AG04450 (cell line): ENCODE measurements around the gene TXNDC15. TPM values are rescaled to one million over a fixed set of nuclear protein-coding genes. Genes with fewer than 3 reads are reported as not detected.

Experiments used
- CTCF ChIA-PET: fragments of 300-600, 350-600 bp; formaldehyde crosslinking; extraction: SDS; loops from one replicate; lab custom pipeline; 2022; ENCODE audit warnings: antibody characterized with exemption, inconsistent platforms; lab: Charles Lee
- POLR2A ChIA-PET: fragments of 350-600 bp; formaldehyde crosslinking; extraction: SDS; loops from one replicate; lab custom pipeline; 2021; ENCODE audit warnings: antibody characterized with exemption, inconsistent platforms; lab: Yijun Ruan, JAX
- DNase-seq: peaks from one replicate; pipeline ENCODE4 v3.0.0-alpha.2; 2011; ENCODE audit warnings: low read depth, low spot score
- H3K27ac ChIP-seq: one replicate; pipeline ENCODE4 v1.5.1; 2012; ENCODE audit warnings: low read depth, low read length, control low read depth
- H3K27me3 ChIP-seq: one replicate; pipeline ENCODE4 v1.6.0; 2012; ENCODE audit warnings: low read length; ENCODE audit not compliant: control insufficient read depth, insufficient read depth
- H3K4me3 ChIP-seq: 2 replicates; pipeline ENCODE4 v1.5.1; 2011; ENCODE audit warnings: mild to moderate bottlenecking, low read depth, low read length, control low read depth
- H3K9me3 ChIP-seq: 2 replicates; pipeline ENCODE4 v1.5.1; 2012; ENCODE audit warnings: low read length; ENCODE audit not compliant: control insufficient read depth, insufficient read depth
- polyA plus RNA-seq: library from polyadenylated mRNA; depleted of rRNA; stranded (reverse); fragments of >200 nt; gene quantifications from 2 replicates; pipeline ENCODE4 v1.2.3, GENCODE V29; 2011
- TF ChIP-seq, protein P1 (sequence below): IDR thresholded peaks from 2 replicates; pipeline ENCODE4 v1.5.1; 2011; ENCODE audit warnings: low read depth, low read length, control low read depth, inconsistent platforms

TXNDC15 gene
- polyA plus RNA-seq, 1 experiment: 109 TPM

DNA sequence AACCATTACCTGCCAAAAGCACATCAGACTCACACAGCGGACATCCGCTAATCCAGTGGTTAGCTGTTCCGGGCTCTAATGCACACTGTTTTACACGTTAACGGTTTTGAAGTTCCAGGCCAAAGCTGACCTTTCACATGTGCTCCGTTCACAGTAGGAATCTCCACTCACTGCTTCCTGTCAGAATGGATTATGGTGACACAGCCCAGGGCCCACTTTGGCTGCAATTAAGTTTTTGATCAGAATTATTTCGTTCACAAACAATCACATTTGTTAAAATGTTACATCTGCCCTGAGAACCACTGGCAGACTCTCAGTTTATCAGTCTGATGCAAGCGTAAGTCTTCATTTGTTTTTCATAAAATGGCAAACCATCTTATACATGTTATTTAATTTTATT lies 63.4 kb downstream of the TXNDC15 start:
- no peak overlapping the region for H3K27ac ChIP-seq
- no peak for DNase-seq
- ChIA-PET CTCF (no interaction called here), POLR2A (no interaction called here)
- no peaks in the 10 kb centered on the region for H3K9me3 ChIP-seq
- H3K4me3 ChIP-seq: no peak overlapping the region
- TF ChIP-seq, protein P1, sequence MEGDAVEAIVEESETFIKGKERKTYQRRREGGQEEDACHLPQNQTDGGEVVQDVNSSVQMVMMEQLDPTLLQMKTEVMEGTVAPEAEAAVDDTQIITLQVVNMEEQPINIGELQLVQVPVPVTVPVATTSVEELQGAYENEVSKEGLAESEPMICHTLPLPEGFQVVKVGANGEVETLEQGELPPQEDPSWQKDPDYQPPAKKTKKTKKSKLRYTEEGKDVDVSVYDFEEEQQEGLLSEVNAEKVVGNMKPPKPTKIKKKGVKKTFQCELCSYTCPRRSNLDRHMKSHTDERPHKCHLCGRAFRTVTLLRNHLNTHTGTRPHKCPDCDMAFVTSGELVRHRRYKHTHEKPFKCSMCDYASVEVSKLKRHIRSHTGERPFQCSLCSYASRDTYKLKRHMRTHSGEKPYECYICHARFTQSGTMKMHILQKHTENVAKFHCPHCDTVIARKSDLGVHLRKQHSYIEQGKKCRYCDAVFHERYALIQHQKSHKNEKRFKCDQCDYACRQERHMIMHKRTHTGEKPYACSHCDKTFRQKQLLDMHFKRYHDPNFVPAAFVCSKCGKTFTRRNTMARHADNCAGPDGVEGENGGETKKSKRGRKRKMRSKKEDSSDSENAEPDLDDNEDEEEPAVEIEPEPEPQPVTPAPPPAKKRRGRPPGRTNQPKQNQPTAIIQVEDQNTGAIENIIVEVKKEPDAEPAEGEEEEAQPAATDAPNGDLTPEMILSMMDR: no peak
- no peaks in the 10 kb centered on the region for H3K27me3 ChIP-seq

DNA sequence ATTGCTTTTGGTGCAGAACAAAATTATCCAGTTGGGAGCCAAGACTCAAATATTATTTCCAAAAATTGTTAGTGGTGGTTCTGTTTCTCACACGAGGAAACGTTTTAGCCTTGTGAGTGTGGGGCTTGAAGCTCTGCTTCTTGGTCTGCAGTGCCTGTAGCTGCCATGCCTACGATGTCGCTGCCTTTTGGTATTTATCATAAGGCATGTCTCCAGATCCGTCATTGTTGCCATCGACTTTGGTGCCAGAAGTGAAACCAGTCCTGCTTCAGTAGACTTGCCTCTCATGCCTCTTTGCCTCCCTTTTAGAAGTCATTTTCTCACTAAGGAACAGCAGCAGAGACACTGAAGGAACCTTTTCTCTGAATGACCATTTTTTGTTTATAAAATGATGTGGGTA lies 63.9 kb downstream of the TXNDC15 start:
- Histone ChIP-seq H3K27me3 (no peaks in the 10 kb centered on the region), H3K27ac (no peak overlapping the region), H3K9me3 (no peaks in the 10 kb centered on the region), H3K4me3 (no peak overlapping the region)
- TF ChIP-seq, protein P1: no peak
- CTCF ChIA-PET: no interaction called here
- DNase-seq: no peak
- POLR2A ChIA-PET: no interaction called here

DNA sequence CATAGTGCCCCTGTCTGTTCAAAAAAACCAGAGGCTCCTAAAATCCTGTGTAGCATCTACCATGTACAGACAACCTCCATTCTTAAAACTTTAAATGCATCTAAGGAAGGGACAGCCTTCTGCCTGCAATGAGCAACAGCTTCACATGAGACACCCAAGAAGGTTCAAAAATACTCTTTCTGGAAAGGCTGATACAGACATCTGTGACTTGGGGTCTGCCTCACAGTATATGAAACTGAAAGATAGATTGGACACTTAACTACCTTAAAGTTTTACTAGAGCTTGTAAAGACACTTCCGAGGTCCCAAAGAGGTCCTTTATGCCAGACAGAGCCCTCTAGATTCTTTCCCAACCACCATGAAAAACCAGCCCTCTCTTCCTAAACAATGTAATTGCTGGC lies 65.3 kb downstream of the TXNDC15 start:
- Histone ChIP-seq H3K27me3 (no peaks in the 10 kb centered on the region), H3K9me3 (no peaks in the 10 kb centered on the region), H3K4me3 (no peak overlapping the region), H3K27ac (no peak overlapping the region)
- no peak for DNase-seq
- ChIA-PET POLR2A (no interaction called here), CTCF (no interaction called here)
- TF ChIP-seq, protein P1: no peak

DNA sequence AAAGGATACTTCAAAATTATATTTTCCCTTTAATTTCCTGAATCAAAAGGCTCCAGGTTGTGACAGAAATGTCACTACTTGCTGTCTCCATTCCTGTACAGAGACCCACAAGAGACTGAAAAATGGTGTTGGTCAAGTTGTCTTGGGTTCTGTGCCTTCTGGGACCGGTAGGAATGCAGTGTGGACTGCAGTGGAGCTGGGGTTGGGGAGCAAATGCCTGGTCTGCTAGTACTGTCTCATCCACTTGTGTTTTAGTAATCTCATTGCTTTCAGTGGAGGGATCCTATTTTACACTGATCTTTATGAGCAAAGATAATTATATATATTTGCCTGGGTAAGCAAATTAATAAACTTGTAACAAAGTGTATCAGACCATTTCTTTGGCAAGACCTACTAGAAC lies 69.4 kb downstream of the TXNDC15 start:
- ChIA-PET CTCF (no interaction called here), POLR2A (no interaction called here)
- Histone ChIP-seq H3K9me3 (no peaks in the 10 kb centered on the region), H3K27me3 (no peaks in the 10 kb centered on the region), H3K4me3 (no peak overlapping the region), H3K27ac (no peak overlapping the region)
- TF ChIP-seq, protein P1: no peak
- DNase-seq: no peak

DNA sequence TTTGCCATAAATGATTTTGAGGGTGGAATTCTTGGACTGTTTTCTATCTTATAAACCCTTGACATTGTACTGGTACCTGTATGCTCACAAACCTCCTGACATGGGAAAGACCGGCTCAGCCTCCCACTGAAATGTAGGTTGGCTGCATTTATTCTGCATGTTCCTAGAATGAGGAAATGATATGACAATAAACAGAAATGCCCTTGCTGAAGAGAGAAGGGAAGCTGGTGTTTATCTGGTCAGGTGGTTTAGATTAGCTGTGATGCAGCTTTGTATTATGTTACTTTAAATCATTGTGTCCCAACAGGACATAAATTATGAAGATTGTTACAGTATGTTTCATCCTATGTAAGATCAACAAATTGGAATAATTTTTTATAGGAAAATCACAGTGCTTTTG lies 70.5 kb downstream of the TXNDC15 start:
- no peaks in the 10 kb centered on the region for H3K9me3 ChIP-seq
- no peak for DNase-seq
- H3K27ac ChIP-seq: no peak overlapping the region
- ChIA-PET POLR2A (interaction anchor here (1.3 kb wide), 1 partner anchor 71 kb away, joined by 4 read pairs; no protein-coding TSS in a partner anchor), CTCF (interaction anchor here (1.0 kb wide), 1 partner anchor 40 kb away, joined by 3 read pairs; the partner anchor contains the start of gene PCBD2)
- H3K27me3 ChIP-seq: no peaks in the 10 kb centered on the region
- H3K4me3 ChIP-seq: no peak overlapping the region
- TF ChIP-seq, protein P1: no peak
